Measurements from ENCODE around the gene SMCO3.

DNA sequence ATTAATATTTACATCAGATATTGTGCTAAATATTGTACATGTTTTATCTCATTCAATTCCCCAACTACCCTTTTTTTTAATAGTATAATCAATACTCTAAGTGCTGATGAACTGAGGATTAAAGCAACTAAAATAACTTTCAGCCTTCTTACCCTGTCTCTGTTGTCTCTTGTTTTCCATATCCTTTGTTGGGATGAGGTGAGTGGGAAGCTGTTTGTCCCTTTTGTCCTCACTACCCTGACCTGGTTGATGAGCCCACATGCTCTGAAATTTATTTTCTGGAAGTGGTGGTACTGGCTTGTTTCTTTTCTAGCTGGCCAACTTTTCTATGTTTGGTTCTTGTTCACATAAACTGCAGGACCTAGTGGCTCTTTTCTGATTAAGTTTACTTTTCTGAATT, 38.9 kb upstream of the SMCO3 start:
- TF ChIP-seq POLR2A (IDR thresholded peaks at IDR 0.05) = no peak
- TF ChIP-seq, protein P1, sequence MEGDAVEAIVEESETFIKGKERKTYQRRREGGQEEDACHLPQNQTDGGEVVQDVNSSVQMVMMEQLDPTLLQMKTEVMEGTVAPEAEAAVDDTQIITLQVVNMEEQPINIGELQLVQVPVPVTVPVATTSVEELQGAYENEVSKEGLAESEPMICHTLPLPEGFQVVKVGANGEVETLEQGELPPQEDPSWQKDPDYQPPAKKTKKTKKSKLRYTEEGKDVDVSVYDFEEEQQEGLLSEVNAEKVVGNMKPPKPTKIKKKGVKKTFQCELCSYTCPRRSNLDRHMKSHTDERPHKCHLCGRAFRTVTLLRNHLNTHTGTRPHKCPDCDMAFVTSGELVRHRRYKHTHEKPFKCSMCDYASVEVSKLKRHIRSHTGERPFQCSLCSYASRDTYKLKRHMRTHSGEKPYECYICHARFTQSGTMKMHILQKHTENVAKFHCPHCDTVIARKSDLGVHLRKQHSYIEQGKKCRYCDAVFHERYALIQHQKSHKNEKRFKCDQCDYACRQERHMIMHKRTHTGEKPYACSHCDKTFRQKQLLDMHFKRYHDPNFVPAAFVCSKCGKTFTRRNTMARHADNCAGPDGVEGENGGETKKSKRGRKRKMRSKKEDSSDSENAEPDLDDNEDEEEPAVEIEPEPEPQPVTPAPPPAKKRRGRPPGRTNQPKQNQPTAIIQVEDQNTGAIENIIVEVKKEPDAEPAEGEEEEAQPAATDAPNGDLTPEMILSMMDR (IDR thresholded peaks at IDR 0.05) = no peak
- no peak for TF ChIP-seq EP300 (IDR thresholded peaks at IDR 0.05)
- no peak for TF ChIP-seq POLR2AphosphoS5 (IDR thresholded peaks at IDR 0.05)
